K562 (cell line): ENCODE measurements around the gene UBL7. TPM values are rescaled to one million over a fixed set of nuclear protein-coding genes. Genes with fewer than 3 reads are reported as not detected.

Experiments used
- ATAC-seq: fragments of 200-7000 bp; cut with Tn5 transposase; 3 replicates; pipeline ENCODE4 v1.9.1; 2020; ENCODE audit warnings: moderate library complexity
- BruUV-seq: library from RNA; stranded (reverse); fragments of 400-500 nt; replicated peaks from 2 replicates; lab custom pipeline; 2021; lab: Mats Ljungman, UMichigan
- CTCF ChIA-PET: fragments of 300-600 bp; formaldehyde crosslinking; extraction: SDS; loops from one replicate; lab custom pipeline; 2021; ENCODE audit warnings: low intra/inter-chr PET ratio; lab: Yijun Ruan, JAX
- POLR2A ChIA-PET: fragments of 300-600, 350-650 bp; sonication (Branson Sonifier 250); formaldehyde crosslinking; extraction: SDS; loops from one replicate; lab custom pipeline; 2021; ENCODE audit warnings: antibody characterized with exemption, inconsistent platforms; lab: Yijun Ruan, JAX
- DNase-seq, 4 experiments: peaks; one replicate each; pipeline versions ENCODE4 v3.0.0 to v3.0.0-alpha.2; 2011 to 2018; ENCODE audit warnings: low spot score in 3 of 4, mixed read lengths in 3 of 4; ENCODE audit errors: extremely low read depth in 1 of 4
- FAIRE-seq: peaks from 2 replicates; lab custom pipeline; 2011; peaks lifted over from hg19 to GRCh38; lab: Jason Lieb, UNC
- H2AFZ ChIP-seq: 2 replicates; pipeline ENCODE4 v1.6.0; 2011; ENCODE audit warnings: low read depth, low read length, control low read depth, inconsistent platforms
- H3K27ac ChIP-seq: fragments of 200-600 bp; 3 replicates; pipeline ENCODE4 v1.8.0; 2011; ENCODE audit warnings: low read depth, mild to moderate bottlenecking, control low read depth, inconsistent platforms, low read length, moderate library complexity, mixed read lengths; ENCODE audit errors: extremely low read depth
- H3K27me3 ChIP-seq, 2 experiments: fragments of 300-600 bp in 1 of 2; 2 replicates in 1 of 2; 3 replicates in 1 of 2; pipeline versions ENCODE4 v1.6.0 to v1.8.0; 2011; ENCODE audit warnings: inconsistent platforms in 2 of 2, low read length in 2 of 2, mild to moderate bottlenecking in 1 of 2, mixed read lengths in 1 of 2, moderate library complexity in 1 of 2; ENCODE audit not compliant: control insufficient read depth in 2 of 2, insufficient read depth in 2 of 2
- H3K36me3 ChIP-seq: fragments of 300-600 bp; 3 replicates; pipeline ENCODE4 v1.8.0; 2011; ENCODE audit warnings: mild to moderate bottlenecking, low read length, inconsistent platforms; ENCODE audit not compliant: control insufficient read depth, insufficient read depth
- H3K4me1 ChIP-seq, 2 experiments: fragments of 200-600 bp in 1 of 2; replicated peaks in 1 of 2; 2 replicates in 1 of 2; 3 replicates in 1 of 2; pipeline versions ENCODE4 v1.5.1 to v1.8.0; 2011; ENCODE audit warnings: inconsistent platforms in 2 of 2, low read length in 2 of 2, mild to moderate bottlenecking in 1 of 2, mixed read lengths in 1 of 2, moderate library complexity in 1 of 2; ENCODE audit not compliant: control insufficient read depth in 2 of 2, insufficient read depth in 2 of 2
- H3K4me2 ChIP-seq: 2 replicates; pipeline ENCODE4 v1.6.1; 2011; ENCODE audit warnings: low read length, control low read depth, inconsistent platforms, mixed read lengths; ENCODE audit not compliant: insufficient read depth
- H3K4me3 ChIP-seq: fragments of 200-600 bp; sonication (generic), shearing (Covaris generic); 2 replicates; pipeline ENCODE4 v1.5.1; 2016; ENCODE audit warnings: control low read depth, inconsistent platforms
- H3K79me2 ChIP-seq: fragments of 200-600 bp; 3 replicates; pipeline ENCODE4 v1.8.0; 2011; ENCODE audit warnings: low read length, inconsistent platforms; ENCODE audit not compliant: control insufficient read depth, insufficient read depth
- H3K9ac ChIP-seq, 2 experiments: 2 replicates each; pipeline versions ENCODE4 v1.6.0 to v1.6.1; 2011; ENCODE audit warnings: low read depth in 2 of 2, low read length in 2 of 2, control low read depth in 1 of 2, inconsistent platforms in 1 of 2, mild to moderate bottlenecking in 1 of 2, mixed read lengths in 1 of 2; ENCODE audit not compliant: insufficient read depth in 1 of 2
- H3K9me1 ChIP-seq: one replicate; pipeline ENCODE4 v1.6.0; 2011; ENCODE audit warnings: inconsistent platforms, mild to moderate bottlenecking, low read length, moderate library complexity; ENCODE audit not compliant: control insufficient read depth, insufficient read depth
- H3K9me3 ChIP-seq: replicated peaks from 2 replicates; pipeline ENCODE4 v1.5.1; 2011; ENCODE audit warnings: low read depth, low read length, inconsistent platforms; ENCODE audit not compliant: control insufficient read depth, insufficient read depth
- H4K20me1 ChIP-seq: replicated peaks from 2 replicates; pipeline ENCODE4 v1.6.1; 2011; ENCODE audit warnings: low read length, inconsistent platforms, mixed read lengths; ENCODE audit not compliant: control insufficient read depth, insufficient read depth
- ARID4B ChIP-seq: sonication (generic); formaldehyde crosslinking; IDR thresholded peaks from 2 replicates; pipeline ENCODE4 v1.8.0; 2022; ENCODE audit warnings: mild to moderate bottlenecking, missing genetic modification reagents
- BRCA1 ChIP-seq, 2 experiments: fragments of 450-650 bp in 1 of 2; sonication (generic) in 1 of 2; formaldehyde crosslinking in 1 of 2; IDR thresholded peaks; 2 replicates each; pipeline versions ENCODE4 v1.5.0 to v1.6.1; 2017 to 2020; ENCODE audit warnings: mild to moderate bottlenecking in 1 of 2, missing genetic modification reagents in 1 of 2
- CHD1 ChIP-seq: fragments of 200-600 bp; sonication (generic); IDR thresholded peaks from one replicate; pipeline ENCODE4 v1.6.1; 2012; ENCODE audit warnings: mild to moderate bottlenecking, moderate library complexity, low read length, inconsistent platforms
- DPF2 ChIP-seq: fragments of 450-650 bp; IDR thresholded peaks from 2 replicates; pipeline ENCODE4 v1.6.1; 2016
- FOXK2 ChIP-seq, 2 experiments: fragments of 450-650 bp; IDR thresholded peaks in 1 of 2; conservative IDR thresholded peaks in 1 of 2; 2 replicates each; pipeline ENCODE4 v1.6.1; 2016; ENCODE audit warnings: low read depth in 2 of 2, mild to moderate bottlenecking in 1 of 2
- MLLT1 ChIP-seq, 2 experiments: fragments of 450-650 bp; IDR thresholded peaks; 2 replicates each; pipeline ENCODE4 v1.6.1; 2016
- TAF15 ChIP-seq: fragments of 200-400 bp; formaldehyde crosslinking; IDR thresholded peaks from 2 replicates; pipeline ENCODE4 v1.6.1; 2017; ENCODE audit warnings: mild to moderate bottlenecking, low read depth, low read length, moderate library complexity
- ZNF124 ChIP-seq: sonication (generic); formaldehyde crosslinking; IDR thresholded peaks from 2 replicates; pipeline ENCODE4 v1.8.1; 2022; ENCODE audit warnings: missing genetic modification reagents
- ZNF384 ChIP-seq: IDR thresholded peaks from 2 replicates; pipeline ENCODE4 v1.6.1; 2012; ENCODE audit warnings: low read depth, low read length, improper control_type of control experiment
- ZNF740 ChIP-seq, 3 experiments: fragments of 200-800 bp in 1 of 3; sonication (Bioruptor generic) in 1 of 3; sonication (generic) in 1 of 3; formaldehyde crosslinking in 1 of 3; IDR thresholded peaks; 2 replicates each; pipeline versions ENCODE4 v1.6.1 to v1.8.0; 2016 to 2022; ENCODE audit warnings: mild to moderate bottlenecking in 2 of 3, missing compliant biosample characterization in 2 of 3, missing genetic modification characterization in 2 of 3, missing genetic modification reagents in 1 of 3
- WGBS: fragments of 100-300 bp; shearing (Covaris generic); methylation state at CpG from one replicate; pipeline ENCODE4 v1.1.6; 2016; ENCODE audit warnings: low coverage, mixed read lengths; ENCODE audit not compliant: insufficient coverage; ENCODE audit errors: missing lambda C conversion rate; 5-methylcytosine and 5-hydroxymethylcytosine counted together
- in situ Hi-C: fragments of 300-500 bp; cut with MboI; formaldehyde crosslinking; loops from 4 replicates; pipeline ENCODE4 v1.15.0; 2018; ENCODE audit warnings: inconsistent platforms, mixed read lengths
- intact Hi-C: fragments of 100-400 bp; cut with micrococcal nuclease; formaldehyde crosslinking; loops from 2 replicates; pipeline ENCODE4 v1.14.2; 2022
- polyA plus RNA-seq, 8 experiments: library from polyadenylated mRNA; depleted of rRNA in 4 of 8; stranded (reverse) in 5 of 8; unstranded in 3 of 8; fragments of >200 nt; fragmentation: Nextera tagmentation in 2 of 8; fragmentation: Illumina TruSeq in 1 of 8; extraction: Ambion mirVana in 2 of 8; extraction: Trizol in 1 of 8; gene quantifications; 2 replicates each; pipeline versions ENCODE4 v1.2.1 to v1.2.3, GENCODE V29; 2011 to 2014; ENCODE audit warnings: inconsistent platforms in 1 of 8, missing spikeins in 1 of 8
- total RNA-seq, 7 experiments: library from RNA; depleted of rRNA in 6 of 7; stranded (reverse); fragments of >200 nt in 6 of 7; fragmentation: Illumina TruSeq in 2 of 7; extraction: Trizol in 2 of 7; gene quantifications; 2 replicates each; pipeline versions ENCODE4 v1.2.1 to v1.2.3, GENCODE V29; 2011 to 2021; ENCODE audit warnings: low replicate concordance in 1 of 7
- TF ChIP-seq, protein P1 (sequence below): fragments of 450-650 bp; conservative IDR thresholded peaks from 2 replicates; pipeline ENCODE4 v1.6.1; 2016; ENCODE audit warnings: missing genetic modification characterization, low read depth, mild to moderate bottlenecking, control low read depth, missing compliant biosample characterization

The UBL7 gene
- total and polyA plus RNA-seq, 9 of the 15 experiments (the other 6 are each of a cell fraction or from before 2014, with no cell fraction given) = 19.2 to 63.4 (median 44.9) TPM

- no peak overlapping the region for H3K27ac ChIP-seq
- CTCF ChIA-PET = interaction anchor here (0.7 kb wide), 1 partner anchor 32 kb away, joined by 3 read pairs; no protein-coding TSS in a partner anchor
- H3K36me3 ChIP-seq = no peaks in the 10 kb centered on the region
- FAIRE-seq (no peak), DNase-seq (no peak), ATAC-seq (no peak)
- WGBS = 48% methylated on average over 9 of the region's 10 CpGs
- intact Hi-C loops = no loop called here
- no peak overlapping the region for H2AFZ ChIP-seq
- H3K9me3 ChIP-seq = no peaks in the 10 kb centered on the region
- H3K79me2 ChIP-seq = no peaks in the 10 kb centered on the region
- no peaks in the 10 kb centered on the region for H3K27me3 ChIP-seq
- no TSS peak for BruUV-seq
- peak overlapping the region in 1 of 2 experiments; percentile 3; a peak in 1 of 4 replicates for H3K9ac ChIP-seq
- no peak overlapping the region for H3K4me3 ChIP-seq
- H3K4me2 ChIP-seq = no peak overlapping the region
- peaks cover 58 to 65% of the 10 kb centered on the region in 2 experiments for H3K4me1 ChIP-seq
- H4K20me1 ChIP-seq = no peaks in the 10 kb centered on the region
- H3K9me1 ChIP-seq = no peaks in the 10 kb centered on the region
- in situ Hi-C loops = no loop called here
- POLR2A ChIA-PET = interaction anchor here (0.6 to 3.9 kb wide), 4 partner anchors 8 to 73 kb away, joined by 3 to 24 read pairs (median 4); no protein-coding TSS in a partner anchor
- TF ChIP-seq ZNF740 (CRISPR knock-in tag; IDR thresholded peaks at IDR 0.05) (no peak), ZNF740 (tag; IDR thresholded peaks at IDR 0.05) (no peak), FOXK2 (conservative IDR thresholded peaks at IDR 0.05 in 1 of 2, IDR thresholded peaks at IDR 0.05 in 1 of 2; ENCODE audit: low read depth in 2 of 2) (no peak), ZNF384 (0 out of 2 replicates have a peak, but pooled peaks have one; percentile 19), ZNF124 (CRISPR knock-in tag) (no peak), DPF2 (0 out of 2 replicates have a peak, but pooled peaks have one; percentile 16), CHD1 (no peak), MLLT1 (IDR thresholded peaks at IDR 0.05) (0 out of 4 replicates have a peak, but pooled peaks of 1 of the 2 experiments have one; percentile 39), BRCA1 (IDR thresholded peaks at IDR 0.05) (no peak), BRCA1 (CRISPR knock-in tag; IDR thresholded peaks at IDR 0.05) (no peak), TAF15 (no peak), ARID4B (no peak)
- TF ChIP-seq, protein P1, sequence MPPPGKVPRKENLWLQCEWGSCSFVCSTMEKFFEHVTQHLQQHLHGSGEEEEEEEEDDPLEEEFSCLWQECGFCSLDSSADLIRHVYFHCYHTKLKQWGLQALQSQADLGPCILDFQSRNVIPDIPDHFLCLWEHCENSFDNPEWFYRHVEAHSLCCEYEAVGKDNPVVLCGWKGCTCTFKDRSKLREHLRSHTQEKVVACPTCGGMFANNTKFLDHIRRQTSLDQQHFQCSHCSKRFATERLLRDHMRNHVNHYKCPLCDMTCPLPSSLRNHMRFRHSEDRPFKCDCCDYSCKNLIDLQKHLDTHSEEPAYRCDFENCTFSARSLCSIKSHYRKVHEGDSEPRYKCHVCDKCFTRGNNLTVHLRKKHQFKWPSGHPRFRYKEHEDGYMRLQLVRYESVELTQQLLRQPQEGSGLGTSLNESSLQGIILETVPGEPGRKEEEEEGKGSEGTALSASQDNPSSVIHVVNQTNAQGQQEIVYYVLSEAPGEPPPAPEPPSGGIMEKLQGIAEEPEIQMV = no peak
Observed at GRCh38 chr15:74400313-74400860, 60.6 kb downstream of the UBL7 start.
